Stimulated activated CD4-positive, alpha-beta T cell treated with anti-CD3 and anti-CD28 coated beads, Interleukin-12 subunit alpha, Interleukin-12 subunit beta, amount 100 ng/mL, for 4 hours (primary cell): ENCODE measurements around the gene APOBR.
"Not testable (repeated sequence)": the region's sequence is repeated elsewhere in the genome, so short reads cannot be mapped to it uniquely, and the experiment has no call there.

Experiments used
- DNase-seq: peaks from one replicate; pipeline ENCODE4 v3.0.0-alpha.2; 2020

Gene APOBR

DNA sequence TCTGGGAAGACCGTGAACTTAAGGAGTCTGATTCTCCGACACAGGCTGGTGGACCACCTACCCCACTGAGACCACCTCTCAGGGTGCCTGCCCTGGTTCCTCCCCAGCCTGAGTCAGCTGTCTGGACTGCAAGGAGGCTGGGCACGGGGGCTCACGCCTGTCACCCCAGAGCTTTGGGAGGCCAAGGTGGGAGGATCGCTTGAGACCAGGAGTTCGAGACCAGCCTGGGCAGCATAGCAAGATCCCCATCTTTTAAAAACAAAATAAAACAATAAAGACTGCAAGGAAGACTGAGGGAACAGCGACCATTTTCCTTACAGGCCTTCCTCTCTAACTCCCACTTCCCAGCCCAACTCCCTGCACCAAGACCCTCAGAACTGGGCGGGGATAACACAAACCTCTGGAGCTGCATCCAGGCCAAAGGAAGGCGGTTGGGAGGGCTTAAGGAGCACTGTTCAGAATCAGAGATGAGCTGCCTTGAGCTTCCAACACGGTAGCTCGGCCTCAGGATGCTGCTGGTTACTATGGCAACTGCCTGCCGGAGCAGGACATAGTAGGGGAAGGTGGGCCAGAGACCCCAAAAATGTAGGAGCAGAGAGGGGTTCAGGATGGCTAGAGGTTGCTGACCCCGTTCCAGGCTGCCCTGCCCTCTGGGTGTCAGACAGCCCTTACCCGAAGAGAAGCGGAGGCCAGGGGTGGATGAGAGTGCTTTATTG lies 4.4 kb downstream of the APOBR start:
- no peak for DNase-seq

GRCh38 chr16:28499854-28500253 lies 5.4 kb downstream of the APOBR start:
- DNase-seq: no peak

GRCh38 chr16:28500476-28501180 lies 6.2 kb downstream of the APOBR start:
- DNase-seq: not testable (repeated sequence)

GRCh38 chr16:28501258-28502232 lies 7.1 kb downstream of the APOBR start:
- DNase-seq: no peak

DNA sequence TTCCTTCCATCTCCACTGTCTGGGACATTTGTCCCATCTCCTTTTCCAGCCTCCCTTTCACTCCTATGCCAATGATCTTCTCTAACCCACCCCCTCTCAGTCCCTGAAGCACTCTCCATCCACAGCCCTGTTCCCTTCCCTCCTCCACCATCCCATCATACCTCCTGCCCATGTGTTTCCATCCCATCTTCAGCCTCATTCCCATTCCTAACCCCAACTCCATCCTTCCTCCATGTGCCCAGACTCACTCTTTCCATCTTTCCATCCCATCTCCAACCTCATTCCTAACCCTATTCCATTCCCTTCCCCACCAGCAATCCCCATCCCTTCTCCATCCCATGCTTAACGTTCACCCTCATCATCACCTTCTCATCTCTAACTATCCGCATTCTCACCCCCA lies 7.8 kb downstream of the APOBR start:
- no peak for DNase-seq

DNA sequence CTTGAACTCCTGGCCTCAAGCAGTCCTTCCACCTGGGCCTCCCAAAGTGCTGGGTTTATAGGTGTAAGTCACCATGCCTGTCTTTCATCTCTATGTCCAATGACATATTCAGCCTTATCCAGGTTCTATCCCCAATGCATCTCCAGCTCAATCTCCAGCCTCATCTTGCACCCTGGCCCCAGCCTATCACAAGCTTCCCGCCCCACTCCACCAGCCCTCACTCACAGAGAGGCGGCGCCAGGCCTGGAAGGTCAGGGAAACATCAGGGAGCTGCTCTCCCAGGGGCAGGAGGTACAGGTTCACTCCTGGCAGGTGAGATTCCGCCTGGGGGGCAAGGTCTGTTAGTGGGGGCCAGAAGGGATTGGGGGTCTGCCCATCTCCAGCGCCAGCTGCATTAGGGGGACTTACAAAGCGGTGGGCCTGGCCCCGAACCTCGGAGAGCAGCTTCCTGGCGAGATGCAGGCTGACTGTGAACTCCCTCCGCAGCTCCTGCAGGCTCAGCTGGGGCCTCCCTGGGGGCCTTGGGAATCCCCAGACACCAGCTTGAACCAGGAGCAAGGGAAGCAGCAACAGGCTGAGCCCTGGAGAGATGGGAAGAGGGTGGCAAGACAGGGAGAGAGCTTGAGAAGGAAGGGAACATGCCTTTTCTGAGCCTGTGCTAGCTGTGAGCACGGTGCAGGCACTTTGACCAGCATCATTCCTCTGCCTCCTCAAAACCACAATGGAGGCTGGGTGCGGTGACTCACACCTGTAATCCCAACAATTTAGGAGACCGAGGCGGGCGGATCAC lies 9.2 kb downstream of the APOBR start:
- DNase-seq: no peak

GRCh38 chr16:28504707-28505404 lies 10.4 kb downstream of the APOBR start:
- no peak for DNase-seq

- DNase-seq: no peak
Measured at GRCh38 chr16:28505489-28506137, 11.2 kb downstream of the APOBR start.

DNA sequence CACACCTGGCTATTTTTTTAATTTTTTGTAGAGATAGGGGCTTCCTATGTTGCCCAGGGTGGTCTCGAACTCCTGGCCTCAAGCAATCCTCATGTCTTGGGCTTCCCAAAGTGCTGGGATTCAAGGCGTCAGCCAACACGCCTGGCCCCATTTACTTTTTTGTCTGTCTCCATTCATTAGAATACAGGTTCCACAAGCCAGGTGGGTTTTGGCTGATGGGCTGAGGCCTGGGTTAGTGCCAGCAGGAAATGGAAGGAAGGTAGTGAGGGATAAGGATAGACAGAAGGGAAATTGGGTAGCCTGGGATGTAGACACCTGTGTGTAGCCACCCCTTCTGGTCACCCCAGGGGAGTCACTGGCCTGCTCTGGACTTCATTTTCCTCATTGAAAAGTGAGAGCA lies 16.6 kb downstream of the APOBR start:
- no peak for DNase-seq

DNA sequence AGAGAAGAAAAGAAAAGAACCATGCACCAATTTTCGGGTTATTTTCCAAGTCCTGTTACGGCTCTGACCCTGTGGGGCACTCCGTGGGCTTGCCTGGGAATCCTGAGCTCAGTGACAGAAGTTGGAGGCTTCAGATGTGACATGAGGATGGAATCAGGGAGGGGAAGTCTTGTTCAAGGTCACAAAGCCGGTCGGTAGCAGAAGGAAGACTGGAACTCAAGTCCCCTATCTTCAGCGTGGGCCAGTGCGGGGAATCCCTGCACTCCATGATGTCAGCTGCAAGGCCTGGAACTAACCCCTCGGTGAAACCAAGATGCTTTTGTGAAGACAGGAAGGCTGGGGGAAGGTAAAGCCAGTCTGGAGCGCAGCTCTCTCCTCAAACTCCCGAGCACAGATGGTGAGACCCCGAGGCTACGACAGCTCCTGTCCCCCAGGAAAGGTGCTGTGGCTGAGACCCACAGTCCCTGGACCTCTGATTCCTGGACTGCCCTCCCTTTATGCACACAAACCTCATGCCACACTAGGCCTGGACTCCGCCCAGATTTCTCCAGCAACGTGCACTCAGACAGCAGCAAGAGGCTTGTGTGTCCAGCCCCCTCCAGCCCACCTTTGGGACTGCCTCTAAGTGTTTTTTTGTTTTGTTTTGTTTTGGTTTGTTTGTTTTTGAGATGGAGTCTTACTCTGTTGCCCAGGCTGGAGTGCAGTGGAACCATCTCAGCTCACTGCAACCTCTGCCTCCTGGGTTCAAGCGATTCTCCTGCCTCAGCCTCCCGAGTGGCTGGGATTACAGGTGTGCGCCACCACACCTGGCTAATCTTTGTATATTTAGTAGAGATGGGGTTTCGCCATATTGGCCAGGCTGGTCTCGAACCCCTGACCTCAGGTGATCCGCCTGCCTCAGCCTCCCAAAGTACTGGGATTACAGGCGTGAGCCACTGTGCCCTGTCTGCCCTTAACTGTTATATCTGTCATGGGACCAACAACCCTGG lies 17.7 kb downstream of the APOBR start:
- DNase-seq: no peak

- no peak for DNase-seq
Measured at GRCh38 chr16:28513484-28514181, 19.2 kb downstream of the APOBR start.

- DNase-seq: no peak
Measured at GRCh38 chr16:28514246-28514645, 19.8 kb downstream of the APOBR start.

DNA sequence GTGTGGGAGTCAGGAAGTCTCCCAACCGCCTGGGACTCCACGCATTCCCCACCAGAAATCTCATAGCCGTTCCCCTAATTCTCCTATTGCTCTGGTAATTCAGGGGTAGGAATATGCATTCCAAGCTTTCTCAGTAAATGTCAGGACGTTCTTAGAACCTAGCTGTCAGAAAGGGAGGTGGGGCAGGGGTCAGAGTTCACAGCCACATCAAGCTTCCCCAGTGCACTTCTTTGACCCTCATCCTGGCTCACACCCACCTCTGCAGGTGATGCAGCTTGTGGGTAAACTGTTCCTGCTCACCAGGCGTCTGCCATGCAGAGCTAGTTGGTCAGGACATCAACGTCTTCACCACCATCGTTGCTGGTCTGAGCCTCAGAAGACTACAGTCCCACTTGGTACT lies 26.2 kb downstream of the APOBR start:
- no peak for DNase-seq

GRCh38 chr16:28521436-28521835 lies 27.0 kb downstream of the APOBR start:
- DNase-seq: no peak

DNA sequence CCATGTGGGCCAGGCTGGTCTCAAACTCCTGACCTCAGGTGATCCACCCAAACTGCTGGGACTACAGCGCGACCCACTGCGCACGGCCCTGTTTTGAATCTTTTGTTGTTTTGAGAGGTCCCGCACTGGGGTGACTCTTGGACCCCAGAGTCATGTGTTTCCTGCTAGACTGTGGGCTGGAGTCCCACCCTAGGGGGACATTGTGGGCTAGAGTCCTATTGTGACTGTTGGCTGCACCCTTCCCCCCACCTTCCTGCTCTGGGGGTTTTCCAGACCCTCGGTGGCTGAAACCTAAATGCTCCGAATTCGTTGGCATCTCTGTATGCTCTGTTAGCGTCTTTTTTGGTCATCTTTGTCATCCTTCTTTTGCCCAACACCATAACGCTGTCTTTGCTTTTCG lies 28.3 kb downstream of the APOBR start:
- DNase-seq: no peak

DNA sequence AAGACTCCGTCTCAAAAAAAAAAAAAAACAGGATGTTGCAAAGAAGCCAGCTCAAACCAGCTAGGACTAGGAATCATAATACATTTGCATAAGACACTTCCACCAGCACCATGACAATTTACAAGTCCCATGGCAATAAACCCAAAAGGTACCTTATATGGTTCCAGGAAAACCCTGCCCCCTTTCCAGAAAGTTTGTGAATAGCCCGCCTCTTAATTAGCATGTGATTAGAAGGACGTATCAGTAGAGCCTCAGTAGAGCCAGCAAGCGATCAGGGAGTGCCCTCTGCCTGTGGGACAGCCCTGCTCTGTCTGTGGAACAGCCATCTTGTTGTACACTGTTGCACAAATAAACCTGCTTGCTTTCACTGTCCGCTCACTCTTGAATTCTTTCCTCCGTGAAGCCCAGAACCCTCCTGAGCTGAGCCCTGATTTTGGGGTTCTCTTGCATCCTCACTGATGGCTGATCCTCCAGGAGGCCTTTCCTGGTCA lies 30.3 kb downstream of the APOBR start:
- DNase-seq: no peak

DNA sequence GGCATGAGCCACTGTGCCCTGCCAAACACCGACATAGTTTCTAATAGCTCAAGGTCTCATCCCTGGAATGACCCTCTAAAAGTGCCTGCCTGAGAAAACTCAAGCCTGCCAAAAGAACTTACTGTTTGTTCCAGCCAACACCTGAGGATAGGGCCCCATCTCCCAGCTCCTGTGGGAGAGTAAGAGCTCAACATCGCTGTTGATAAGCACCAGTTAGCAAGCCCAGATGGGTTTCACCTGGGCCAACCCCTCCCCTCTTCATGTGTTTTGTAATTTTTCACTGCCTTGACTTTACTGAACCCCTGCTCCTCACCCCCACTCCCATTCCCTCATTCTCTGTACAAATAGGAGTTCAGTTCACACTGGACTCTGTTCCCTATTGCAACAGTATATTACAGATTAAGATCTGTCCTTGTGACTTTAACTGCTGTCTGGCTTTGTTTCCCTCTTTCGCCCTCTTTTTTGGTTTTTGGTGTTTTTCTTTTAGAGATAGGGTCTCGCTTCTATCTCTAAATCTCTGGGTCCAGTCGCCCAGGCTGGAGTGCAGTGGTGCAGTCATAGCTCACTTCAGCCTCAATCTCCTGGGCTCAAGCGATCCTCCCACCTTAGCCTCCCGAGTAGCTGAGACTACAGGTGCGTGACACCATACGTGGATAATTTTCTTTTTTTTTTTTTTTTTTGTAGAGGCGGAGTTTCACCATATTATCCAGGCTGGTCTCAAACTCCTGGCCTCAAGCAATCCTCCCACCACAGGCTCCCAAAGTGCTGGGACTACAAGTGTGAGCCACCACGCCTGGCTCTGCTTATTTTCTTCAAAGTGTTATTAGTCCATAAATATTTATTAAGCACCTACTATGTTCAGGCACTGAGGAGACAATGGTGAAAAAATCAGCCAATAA lies 32.0 kb downstream of the APOBR start:
- no peak for DNase-seq

DNA sequence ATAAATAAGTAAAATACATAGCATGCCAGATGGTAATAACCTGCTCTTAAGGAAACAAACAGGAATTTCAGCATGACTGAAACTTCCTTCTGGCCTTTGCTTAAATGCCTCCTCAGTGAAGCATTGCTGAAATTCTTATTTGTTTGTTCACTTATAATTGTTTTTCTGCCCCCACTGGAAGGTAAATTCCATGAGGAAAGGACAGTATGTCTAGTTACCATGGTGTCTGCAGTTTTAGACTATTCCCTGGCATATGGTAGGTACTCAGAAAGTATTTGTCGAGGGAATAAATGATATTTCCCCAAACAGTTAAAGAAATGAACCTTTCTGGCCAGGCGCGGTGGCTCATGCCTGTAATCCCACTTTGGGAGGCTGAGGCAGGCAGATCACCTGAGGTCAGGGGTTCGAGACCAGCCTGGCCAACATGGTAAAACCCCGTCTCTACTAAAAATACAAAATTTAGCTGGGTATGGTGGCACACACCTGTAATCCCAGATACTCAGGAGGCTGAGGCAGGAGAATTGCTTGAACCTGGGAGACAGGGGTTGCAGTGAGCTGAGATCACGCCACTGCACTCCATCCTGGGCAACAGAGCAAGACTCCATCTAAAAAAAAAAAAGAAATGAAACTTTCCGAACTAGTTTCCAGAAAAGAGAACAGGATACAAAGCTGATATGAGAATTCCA lies 32.8 kb downstream of the APOBR start:
- not testable (repeated sequence) for DNase-seq
